B cell (primary cell): Measurements from ENCODE around the gene POLD1.

Experiments used
- EZH2 ChIP-seq: IDR thresholded peaks from 2 replicates; pipeline ENCODE4 v1.6.1; 2012; ENCODE audit warnings: borderline replicate concordance, low read depth, mild to moderate bottlenecking, moderate library complexity, low read length; ENCODE audit not compliant: insufficient read depth, poor library complexity, severe bottlenecking
- TF ChIP-seq, protein P1 (sequence below): fragments of 200-600 bp; IDR thresholded peaks from one replicate; pipeline ENCODE4 v1.8.0; 2022; ENCODE audit warnings: antibody characterized with exemption, mild to moderate bottlenecking

- TF ChIP-seq, protein P1, sequence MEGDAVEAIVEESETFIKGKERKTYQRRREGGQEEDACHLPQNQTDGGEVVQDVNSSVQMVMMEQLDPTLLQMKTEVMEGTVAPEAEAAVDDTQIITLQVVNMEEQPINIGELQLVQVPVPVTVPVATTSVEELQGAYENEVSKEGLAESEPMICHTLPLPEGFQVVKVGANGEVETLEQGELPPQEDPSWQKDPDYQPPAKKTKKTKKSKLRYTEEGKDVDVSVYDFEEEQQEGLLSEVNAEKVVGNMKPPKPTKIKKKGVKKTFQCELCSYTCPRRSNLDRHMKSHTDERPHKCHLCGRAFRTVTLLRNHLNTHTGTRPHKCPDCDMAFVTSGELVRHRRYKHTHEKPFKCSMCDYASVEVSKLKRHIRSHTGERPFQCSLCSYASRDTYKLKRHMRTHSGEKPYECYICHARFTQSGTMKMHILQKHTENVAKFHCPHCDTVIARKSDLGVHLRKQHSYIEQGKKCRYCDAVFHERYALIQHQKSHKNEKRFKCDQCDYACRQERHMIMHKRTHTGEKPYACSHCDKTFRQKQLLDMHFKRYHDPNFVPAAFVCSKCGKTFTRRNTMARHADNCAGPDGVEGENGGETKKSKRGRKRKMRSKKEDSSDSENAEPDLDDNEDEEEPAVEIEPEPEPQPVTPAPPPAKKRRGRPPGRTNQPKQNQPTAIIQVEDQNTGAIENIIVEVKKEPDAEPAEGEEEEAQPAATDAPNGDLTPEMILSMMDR, result no peak
- no peak for TF ChIP-seq EZH2
Observed at GRCh38 chr19:50459067-50459456, 74.9 kb downstream of the POLD1 start.
